ENCODE data around the gene APBA1.

Gene APBA1

DNA sequence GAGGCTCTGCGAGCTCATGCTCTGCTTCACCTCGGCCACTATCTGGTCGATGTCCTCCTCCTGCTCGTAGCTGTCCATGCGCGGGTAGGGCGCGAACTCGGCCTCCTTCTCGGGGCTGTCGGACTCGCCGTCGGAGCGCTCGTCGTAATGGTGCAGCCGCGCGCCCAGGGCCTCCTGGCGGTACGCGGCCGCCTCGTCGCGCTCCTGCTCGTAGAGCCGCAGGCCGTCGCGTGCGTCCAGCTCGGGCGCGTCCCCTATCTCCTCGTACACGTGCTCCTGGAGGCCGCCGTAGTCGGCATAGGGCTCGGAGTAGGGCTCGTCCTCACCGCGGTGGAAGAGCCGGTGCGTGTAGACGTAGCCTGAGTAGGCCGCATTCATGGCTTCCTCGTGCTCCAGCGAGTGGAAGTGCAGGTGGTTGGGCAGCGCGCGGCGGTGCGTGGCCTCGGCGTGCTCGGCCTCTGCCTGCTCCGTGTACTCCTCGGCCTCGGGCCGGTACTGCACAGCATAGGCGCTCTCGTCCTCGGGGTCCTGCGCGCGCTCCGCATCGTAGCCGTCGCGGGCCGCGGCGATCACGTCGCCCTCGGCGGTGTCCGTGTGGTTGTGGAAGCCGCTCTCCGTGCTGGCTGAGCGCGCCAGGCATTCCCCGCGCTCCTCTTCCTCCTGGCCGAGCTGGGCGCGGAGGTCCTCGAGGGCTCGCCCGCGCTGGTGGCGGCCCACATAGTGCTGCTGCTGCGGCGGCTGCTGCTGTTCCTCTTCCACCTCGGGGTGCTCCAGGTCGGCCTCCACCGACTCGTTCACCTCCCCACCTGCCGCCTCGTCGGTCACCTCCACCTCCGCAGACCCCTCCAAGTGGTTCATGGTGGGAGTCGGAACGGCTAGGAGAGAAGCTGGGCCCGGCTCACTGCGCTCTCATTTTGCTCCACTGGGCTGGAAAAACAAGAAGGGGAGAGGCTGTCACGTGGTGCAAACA, 155.5 kb downstream of the APBA1 start:
- DNase-seq, result no peak

DNA sequence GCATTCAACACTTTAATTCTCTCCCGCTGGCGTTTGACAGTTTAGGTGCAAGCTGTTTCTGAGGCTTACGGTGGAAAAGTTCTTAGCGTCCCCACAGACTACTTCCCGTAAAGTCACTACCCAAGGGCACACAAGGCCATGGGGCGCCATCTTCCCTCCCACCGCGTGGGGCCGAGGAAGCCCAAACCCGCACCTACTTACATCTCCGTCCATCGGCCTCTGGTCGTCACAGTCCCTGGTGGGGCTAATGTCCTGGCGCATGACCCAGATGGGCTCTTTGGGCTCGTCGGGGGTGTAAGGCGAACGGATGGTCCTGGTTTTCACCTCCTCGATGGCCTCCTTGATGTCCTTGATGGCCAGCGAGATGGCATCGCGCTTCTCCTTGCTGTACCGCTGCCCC, 156.4 kb downstream of the APBA1 start:
- no peak for DNase-seq

DNA sequence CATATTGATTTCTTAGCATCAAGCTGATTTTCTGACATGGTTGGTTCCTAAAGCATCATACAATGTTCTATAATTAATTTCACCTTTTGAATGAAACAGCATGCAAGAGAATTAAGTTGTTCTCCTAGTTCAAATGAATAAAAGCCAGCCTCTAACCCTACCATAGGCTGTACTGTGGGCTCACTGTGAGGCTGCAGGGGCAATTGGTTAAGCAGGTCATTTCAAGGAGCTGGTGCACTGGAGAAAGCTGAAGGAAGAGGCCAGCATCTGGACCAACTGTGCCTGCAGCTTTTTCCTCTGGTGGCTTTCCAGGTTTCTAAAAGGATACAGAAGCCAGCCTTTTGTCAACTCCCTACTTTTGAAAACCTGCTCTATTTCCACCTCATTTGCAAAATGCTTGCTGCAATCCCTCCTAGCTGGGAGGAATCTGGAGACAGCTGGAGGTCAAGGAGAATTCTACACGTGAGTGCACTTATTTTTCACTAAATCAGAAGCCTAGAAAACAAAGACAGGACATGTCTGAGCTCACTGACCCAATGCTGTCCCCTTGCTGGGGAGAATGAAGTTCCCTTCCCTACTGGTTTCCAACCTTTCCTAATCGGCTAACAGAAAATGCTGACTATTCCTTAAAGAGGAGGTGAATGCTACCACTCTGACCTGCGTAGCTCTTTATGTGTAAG, 158.9 kb downstream of the APBA1 start:
- no peak for DNase-seq

DNA sequence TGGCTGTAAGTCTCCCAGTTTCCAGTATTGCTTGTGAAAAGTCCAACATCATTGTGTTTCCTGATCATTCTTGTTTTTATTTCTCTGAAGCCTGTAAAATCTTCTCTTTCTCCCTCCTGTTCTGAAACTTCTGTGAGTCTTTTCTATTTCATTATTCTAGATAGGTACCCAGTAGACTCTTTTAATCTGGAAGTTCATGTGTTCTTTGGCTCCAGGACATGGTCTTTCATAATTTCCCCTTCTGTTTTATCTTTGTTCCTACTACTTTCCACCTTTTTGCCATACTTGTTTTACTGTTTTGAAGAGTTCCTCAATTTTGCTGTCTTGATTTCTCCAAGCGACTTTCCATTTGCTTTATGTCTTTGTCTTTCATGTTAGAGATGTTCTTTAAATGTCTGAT, 168.1 kb downstream of the APBA1 start:
- no peak for DNase-seq

DNA sequence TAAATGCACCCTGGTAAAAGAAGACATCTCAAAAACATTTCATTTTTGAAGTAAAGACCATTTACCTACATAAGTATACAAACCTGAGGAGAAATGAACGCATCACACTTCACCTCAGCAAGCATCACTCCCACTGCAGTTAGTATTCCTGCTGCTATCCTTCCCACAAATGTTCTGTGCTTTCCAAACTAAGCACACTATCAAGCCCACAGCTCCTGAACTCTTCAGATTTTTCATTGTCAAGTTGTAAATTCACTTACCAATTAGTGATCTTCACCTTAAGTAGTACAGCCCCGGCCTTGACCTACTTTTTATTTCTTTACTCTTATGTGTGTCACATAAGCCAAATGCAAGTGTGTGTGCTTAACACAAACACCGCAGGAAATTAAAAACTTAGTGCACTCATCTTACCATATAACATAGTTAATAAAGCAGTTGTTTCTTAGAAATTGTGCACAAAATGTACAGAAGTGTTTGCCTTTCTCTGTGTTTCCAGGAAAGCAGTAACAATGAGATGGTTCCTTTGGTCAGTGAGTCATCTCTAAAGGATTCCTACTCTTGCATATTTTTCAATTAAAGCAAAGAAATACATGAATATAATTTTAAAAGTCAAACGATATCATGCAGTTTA, 169.4 kb downstream of the APBA1 start:
- no peak for DNase-seq

DNA sequence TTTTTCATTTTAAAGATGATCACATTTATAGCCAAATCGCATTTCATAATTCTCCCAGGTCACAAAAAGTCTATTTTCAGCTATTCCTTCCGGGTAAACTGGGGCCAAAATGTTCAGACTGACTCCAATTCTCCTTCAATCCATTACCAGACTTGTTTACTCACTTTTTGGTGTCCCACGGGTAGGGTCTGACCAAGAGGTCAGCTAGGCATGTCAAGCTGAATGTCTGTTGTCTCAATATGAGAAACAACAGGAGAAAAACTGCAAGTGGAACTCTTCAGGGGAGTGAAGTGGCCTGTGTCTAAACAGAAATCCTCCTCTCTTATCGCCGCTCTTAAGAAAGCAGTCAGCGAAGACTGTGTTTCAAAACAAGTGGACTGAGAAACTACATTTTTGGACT, 171.3 kb downstream of the APBA1 start:
- DNase-seq, result no peak

DNA sequence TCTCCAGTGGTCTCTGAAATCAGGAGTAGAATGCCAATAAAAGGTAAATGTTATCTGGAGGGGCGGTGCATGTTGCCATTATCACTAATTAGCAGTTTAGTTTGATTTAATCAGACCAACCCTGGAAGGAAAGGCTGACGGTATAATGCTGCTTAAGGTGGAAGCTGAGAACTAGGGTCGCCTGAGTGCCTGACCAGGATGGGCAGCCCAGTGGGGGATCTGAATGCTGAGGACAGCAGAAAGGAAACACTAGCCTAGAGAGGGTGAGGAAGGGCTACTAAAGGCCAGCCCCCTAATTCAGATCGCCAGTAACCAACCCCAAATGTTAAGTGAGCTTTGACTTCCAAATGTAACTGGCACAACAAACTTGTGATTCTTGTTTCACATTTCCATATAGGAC, 172.2 kb downstream of the APBA1 start:
- DNase-seq, result no peak

DNA sequence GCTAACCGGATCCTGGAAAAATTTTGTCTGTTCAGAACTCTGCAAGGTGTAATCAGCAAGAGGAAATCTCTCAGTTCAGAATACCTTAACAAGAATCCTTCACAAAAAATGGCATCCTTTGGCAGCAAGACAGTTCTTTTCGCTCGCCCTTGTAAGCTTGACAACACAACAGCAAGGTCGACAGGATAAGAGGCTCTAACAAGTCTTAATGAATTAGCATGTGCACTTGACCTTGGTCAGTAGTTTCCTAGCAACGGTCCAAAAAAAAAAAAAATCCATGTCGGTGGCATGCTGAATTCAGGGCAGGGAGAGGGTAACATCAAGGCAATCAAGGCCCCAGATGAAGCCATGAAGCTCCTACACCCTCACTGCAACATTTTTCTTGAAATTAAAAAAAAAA, 172.8 kb downstream of the APBA1 start:
- DNase-seq, result no peak

DNA sequence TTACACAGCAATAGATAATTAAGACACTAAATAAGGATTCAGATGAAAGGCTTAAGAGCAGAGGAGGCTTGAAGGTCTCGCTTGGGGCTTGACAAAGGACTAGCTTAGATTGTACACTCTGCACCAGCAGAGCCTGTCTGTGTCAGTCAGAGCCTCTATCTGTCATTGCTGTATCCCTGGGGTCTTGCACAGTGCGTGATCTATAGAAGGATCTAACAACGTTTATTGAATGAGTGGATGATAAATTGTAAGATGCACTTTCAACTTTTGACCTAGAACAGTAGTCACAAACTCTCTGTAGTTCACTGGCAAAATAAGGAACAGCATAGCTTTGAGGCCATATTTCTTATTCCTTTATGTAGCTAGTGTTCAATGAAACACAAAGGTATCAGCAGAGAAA, 173.7 kb downstream of the APBA1 start:
- no peak for DNase-seq

DNA sequence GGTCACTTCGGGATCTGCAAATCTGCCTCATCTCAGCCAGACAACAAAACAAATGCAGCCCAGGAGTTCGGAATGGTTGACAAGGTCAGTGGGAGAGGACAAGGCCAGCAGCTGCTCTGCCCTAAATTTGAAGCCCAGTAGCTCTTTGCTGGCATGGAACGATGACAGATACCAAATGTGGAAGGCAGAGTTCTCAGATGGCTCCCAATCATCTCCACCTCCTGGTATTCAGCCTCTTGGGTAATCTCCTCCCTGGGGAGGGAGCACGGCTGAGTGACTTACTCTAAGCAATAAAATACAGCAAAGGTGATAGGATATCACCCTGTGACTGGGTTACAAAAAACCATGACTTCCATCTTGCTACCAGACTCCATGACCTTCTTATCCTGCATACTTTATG, 174.4 kb downstream of the APBA1 start:
- DNase-seq, result no peak

DNA sequence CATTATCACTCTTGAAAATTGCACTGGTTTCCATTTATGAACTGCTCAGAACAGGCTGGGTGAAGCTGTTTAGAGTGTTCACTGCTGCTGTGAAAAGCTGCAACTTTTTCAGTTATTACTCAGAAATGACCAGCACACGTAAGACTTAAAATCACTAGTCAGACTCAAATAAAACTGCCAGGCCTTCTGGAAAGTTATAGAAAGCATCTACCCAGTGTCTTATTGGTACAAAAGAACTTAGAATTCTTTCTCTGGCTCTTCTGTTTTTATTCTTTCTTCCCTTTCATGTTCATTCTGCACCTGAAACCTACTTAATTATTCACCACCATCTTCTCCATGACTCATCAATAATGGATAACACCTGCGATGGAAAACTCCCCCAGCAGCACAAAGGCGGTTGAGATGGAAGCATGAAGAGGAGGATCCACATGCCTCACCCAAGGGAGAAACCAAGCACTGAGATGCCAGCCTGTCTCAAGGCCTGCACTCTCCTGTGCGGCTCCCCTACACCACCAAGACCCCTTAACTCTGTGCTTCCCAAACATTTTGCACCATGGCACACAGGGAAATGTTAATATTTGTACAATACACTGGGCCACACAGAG, 175.2 kb downstream of the APBA1 start:
- DNase-seq, result no peak

DNA sequence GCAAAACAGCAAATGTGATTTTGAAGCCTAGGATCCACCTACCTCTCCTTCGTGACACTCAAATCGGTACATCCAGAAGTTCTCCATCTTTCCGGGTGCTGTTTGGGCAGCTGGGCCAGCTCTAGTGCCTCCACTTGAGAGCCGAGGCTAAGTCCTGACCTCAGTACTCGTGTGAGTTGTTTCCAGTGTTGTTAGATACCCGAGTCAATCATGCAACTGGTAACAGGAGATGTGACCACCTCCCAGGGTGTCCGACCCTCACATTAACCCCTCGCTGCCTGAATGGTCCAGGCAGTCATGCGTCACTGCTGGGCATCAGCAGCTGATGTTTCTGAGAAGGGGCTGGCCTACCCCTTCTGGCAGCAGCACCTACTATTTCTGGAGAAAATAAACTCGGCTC, 176.9 kb downstream of the APBA1 start:
- no peak for DNase-seq

DNA sequence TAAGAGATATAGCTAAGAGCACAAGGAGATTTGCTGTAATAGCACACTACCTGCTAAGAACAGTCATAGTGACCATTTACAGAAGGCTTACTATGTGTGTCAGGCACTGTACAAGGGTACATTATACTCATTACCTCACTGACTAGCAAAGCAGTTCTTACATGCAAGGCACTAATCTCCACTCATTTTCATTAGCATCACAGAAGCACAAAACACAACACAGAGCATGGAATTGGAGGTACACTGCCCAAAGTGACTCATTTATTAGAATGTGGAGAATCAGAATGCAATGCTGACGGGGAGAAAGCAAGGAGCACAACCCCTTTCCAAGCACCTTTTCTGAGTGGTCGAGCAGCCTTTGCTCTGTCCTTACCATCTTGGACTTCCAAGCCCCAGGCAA, 177.4 kb downstream of the APBA1 start:
- no peak for DNase-seq

DNA sequence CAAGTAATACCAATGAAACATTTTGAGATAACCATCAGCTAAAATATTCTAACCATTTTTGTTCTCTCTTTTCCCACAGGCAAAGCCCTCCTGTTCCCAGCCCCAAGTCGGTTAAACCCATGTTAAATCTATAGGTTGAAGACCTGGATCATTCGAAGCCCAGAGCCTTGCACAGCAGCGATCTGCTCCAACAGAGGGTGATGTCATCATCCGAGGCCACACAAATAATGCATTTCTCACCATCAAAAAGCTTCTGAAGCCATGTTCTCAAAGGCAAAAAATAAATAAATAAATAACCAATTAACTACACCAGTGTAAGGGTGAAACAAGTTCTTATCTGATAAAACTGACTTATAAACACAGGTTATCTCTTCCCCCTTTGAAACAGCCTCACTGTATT, 178.0 kb downstream of the APBA1 start:
- DNase-seq, result no peak

DNA sequence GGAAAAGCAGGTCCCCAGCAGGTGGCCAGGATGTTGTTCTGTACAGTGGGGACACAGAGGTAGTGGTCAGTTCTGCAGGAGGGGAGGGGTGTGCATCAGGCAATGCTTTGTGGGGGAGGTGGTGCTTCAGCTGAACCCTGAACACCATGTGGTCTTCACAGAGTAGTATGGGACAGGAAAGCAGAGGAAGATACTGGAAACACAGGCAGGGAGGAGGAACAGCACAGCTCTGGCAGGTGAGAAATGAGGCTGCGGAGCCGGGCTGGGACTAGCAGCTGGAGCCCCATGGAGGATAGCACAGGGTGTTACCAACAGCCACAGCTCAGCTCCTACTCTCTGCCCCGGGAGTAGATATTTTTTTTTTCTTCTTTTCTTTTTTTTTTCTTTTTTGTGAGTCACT, 185.7 kb downstream of the APBA1 start:
- DNase-seq, result no peak

DNA sequence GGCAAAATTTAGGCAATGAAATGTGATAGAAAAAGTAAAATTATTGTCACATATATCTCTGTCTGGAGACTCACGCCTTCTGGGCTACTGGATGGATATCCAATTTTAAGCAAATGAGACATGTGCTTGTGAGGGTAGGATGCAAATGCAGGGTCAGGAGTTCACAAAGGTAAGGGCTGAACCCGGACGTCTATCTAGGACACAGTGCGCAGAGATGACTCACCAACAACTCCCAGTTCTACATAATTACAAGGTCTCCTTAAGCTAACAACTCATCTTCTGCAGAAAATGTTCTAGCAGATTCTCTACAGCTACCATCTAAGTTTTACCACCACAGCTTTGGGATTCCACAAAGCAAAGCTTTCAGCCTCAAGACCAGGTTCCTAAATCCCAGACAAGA, 186.7 kb downstream of the APBA1 start:
- DNase-seq, result no peak

DNA sequence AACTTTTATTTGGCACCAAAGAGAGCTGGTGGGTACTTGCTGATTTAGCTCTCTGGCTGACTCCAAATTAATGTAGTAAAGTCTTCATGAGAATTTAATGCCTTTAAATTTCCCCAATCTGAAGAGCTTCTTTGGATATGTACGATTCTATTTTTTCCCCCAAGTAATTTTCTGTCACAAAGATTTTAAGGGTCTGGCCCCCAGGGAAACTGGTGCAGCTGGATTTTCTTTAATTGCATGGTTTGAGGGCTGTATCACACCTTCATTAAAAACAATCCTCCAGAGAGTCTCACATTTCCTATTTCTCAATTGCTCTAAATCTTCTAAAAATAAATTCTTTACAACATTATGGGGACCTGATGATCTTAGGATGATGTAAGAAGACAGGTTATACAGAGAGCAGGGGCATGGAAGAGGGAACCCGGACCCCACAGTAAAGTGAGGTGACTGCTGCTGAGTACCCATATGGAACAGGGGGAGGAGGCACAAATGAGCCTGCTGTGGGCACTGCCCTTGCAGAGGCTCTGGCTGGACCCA, 188.2 kb downstream of the APBA1 start:
- DNase-seq, result no peak

DNA sequence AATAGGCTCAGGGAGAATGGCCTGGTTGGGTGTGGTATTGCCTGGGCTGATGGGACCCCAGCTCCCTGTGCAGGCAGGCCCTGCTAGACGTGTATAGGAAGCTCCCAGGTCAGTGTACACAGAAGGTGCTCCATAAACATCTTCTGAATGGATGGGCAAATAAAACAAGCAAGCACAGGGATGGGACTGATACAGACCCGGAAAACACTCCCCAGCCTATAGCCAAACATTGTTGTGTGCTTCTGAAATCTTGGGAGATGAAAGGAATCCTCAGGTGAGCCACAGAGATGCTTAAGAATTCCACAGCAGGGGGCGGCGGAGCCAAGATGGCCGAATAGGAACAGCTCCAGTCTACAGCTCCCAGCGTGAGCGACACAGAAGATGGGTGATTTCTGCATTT, 195.4 kb downstream of the APBA1 start:
- no peak for DNase-seq

DNA sequence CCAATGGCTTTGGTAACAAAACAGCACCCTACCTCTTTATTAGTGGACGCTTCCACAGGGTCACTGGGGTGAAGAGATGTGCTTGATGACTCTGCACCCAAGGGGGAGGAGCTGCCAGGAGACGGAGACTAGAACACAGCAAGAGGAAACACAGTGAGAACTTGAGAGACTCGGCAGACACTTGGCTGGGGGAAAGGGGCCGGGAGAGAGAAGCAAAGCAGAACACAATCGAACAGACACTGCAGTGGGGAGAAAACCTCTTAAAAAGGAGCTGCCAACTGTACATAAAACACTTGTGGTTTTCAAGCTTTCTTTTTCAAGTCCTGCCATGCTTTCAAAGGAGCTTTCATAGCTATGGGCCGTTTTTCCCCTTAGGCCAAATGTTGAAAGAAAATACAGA, 196.2 kb downstream of the APBA1 start:
- peak; percentile 6 for DNase-seq

DNA sequence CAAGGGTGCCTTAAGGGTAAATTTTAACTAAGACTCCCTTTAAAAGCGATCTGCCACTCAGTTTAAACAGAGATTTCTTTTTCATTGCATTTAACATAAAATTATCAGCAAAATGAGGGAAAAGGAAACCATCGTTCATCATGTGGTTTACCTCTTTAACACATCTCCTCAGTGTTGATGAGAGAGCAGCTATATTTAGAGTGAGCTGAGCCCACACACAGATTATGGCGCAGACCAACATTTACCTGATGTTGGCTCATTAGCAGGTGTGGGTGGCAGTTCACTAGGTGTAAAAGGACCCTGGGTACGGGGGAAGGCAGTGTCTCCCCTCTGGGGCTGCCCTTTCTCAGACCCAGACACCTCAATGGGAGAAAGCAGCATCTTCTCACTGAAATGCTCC, 197.3 kb downstream of the APBA1 start:
- no peak for DNase-seq

DNA sequence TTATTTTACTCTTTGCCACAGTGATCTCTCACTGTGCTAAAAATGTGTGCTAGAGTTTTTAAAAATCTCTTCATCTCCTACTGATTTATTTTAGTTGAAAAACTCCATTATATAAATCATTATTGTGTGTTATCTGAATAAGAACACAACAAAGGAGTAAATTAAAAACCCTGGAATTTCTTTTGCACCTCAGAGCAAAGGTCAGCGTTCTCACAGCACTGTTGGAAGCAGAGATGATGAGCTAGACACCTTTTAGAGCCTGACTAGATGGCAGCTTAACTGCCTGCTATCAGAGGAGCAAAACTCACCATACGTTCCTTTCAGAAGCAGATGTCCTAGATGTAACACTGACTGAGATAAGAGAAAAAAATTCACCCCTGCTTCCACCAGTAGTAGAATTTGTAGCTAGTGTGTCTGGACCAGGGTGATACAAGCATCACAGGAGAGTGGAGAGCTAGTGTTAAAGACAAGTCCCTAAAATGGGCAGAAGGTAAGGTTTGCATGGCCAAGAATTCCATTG, 200.0 kb downstream of the APBA1 start:
- DNase-seq, result no peak

DNA sequence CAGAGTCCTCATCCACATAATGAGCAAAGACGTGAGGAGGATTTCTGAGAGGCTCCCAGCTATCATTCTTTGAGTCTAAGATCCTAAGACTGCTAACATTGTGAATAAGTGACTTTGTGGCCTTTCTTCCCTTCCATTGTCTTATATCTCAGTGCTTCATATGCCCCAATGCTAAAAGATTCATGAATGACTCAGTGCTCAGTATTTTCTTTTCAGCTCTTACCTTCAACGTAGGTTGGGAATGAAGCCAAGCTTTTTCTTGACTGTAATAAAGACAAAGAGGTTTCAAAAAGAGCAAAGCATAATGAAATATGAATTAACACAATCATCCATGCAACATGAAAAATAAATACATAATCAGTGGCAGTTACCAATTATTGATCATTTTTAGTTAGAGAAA, 200.7 kb downstream of the APBA1 start:
- no peak for DNase-seq
